Glomerular endothelial cell (primary cell): ENCODE measurements around the gene CD48. TPM values are rescaled to one million over a fixed set of nuclear protein-coding genes. Genes with fewer than 3 reads are reported as not detected.
A peak's percentile ranks its signal among the peaks of the same experiment; 100 is the strongest.

Source experiments
- DNase-seq: peaks from one replicate; pipeline ENCODE4 v3.0.0-alpha.2; 2011; ENCODE audit warnings: low read depth, low spot score; ENCODE audit errors: extremely low read depth
- total RNA-seq: library from RNA; depleted of rRNA; stranded (reverse); fragments of >200 nt; gene quantifications from 2 replicates; pipeline ENCODE4 v1.2.3, GENCODE V29; 2015

The CD48 gene
- total RNA-seq, 1 donor from 2014 or later: not detected

DNA sequence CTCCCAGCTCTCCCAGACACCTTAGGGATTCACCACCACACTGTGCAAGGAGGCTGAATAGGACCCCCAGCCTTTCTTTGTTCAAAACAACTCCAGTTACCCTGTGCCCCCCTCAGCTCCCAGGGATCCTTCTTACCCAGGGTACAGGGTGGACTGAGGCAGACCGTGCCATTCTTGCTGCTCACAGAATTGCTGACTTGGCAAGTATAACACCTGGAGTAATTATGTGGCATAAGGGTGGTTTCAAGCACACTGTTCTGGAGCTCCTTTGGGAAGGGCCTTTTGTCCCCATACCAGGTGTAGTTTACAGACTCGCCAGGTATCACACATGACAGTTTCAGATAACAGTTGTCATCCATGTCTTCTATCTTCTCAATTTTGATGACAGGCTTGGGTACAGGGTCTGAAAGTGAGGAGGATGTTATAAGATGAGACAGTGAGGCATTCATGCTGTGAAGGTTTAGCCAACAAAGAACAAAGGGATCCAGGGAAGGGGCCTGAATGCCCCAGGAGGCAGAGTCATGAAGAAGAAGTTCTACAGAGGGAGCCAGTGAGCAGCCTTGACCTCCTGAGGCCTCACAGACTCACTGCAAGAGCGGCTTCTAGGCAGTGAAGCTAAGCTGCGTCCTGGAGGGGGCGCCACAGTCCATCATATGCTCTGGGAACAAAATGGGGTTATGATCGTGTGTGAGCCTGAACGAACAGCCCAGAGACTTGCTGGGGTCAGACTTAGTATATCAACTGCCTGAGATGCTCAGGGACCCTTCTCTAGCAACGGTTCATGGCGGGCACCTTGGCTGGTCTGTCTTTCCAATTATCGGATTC, 30.3 kb downstream of the CD48 start:
- peak; percentile 3 for DNase-seq

DNA sequence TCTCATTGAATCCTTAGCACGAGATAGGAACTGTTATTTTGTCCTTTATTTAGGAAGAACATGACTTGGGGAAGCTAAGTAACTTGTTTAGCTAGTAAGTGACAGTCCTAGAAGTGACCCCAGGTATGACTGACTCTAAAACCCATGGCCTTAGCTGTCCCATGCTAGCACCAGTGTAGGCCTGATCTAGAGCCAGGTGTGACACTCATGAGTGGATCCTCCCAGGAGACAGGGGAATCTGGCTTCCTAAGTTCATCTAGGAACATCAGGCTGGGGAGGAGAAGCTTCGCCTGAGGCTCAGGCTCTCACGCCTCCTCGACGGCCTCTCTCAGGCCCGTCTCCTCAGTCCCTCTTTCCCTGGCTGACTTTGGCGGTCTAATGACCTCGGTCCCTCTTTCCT, 31.2 kb downstream of the CD48 start:
- no peak for DNase-seq

DNA sequence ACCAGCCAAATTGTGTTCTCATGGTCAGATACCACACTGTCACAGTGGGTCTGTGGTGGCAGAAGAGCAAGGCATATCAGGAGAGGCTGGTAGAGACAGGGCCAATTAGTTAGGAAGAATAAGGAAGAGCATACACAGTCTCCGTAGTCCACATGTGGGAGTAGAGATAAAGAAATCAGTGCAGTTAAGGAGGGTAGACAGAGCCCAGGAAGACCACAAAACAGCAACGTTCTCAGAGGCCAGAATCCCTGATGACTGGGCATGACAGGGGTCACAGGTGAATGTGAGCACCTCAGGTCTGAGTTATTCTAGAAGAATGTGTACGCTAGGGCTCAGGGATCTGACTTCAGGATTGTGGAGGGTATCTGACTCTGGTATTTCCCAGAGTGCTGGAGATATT, 31.7 kb downstream of the CD48 start:
- DNase-seq: no peak

DNA sequence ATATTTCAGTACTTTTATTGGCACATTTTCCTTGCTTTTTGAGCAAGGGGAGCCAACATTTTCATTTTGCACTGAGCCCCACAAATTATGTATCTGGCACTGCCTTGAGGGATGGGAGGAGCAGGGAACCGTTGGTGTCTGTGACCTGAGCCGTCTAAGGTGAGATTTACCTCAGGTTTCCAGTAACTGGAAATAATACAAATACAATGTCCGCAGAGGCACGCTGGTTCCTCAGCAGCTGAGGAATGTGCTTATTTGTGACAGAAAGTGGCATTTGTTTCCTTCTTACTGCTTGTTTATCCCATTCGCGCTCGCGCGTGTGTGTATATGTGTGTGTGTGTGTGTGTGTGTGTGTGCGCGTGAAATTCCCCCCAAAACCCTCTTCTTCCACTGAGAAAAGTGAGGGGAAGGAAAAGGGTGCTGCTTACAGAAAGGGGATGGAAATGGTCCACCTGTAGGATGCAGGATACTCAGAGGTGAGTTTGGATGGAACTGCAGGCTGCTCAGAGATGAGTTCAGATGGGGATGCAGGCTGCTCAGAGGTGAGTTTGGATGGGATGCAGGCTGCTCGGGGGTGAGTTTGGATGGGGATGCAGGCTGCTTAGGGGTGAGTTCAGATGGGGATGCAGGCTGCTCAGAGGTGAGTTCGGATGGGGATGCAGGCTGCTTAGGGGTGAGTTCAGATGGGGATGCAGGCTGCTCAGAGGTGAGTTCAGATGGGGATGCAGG, 34.6 kb downstream of the CD48 start:
- DNase-seq: no peak

DNA sequence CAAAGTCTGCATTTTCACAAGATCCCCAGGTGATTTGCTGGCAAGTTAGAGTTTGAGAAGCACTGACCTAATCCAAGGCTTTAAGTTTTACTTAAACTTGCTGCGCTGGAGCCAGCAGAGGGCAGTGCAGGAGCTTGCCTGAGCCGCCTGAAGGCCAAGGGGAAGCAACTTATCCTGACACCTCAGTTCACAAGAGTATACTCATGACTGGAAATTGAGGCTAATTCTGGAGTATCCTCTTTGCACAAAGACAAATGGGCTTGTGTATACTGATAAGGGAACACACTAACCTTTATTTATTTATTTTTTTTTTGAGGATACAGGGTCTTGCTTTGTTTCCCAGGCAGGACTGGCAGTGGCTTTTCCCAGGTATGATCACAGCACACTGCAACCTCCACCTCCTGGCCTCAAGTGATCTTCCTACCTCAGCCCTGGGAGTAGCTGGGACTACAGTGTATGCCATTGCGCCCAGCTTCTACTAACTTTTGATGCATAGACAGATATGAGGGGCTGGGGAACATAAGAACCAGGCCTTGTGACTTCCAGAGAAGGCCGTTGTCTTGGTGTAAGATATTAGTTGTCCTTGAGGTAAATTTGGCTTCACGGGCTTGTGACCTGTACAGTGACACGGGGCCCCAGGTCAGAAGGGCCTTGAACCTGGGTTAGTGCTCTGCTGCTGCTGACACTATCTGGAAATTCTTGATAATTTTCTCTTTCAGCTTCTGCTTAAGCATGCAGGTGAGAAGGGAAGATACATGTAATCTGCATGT, 35.8 kb downstream of the CD48 start:
- DNase-seq: peak; percentile 14

DNA sequence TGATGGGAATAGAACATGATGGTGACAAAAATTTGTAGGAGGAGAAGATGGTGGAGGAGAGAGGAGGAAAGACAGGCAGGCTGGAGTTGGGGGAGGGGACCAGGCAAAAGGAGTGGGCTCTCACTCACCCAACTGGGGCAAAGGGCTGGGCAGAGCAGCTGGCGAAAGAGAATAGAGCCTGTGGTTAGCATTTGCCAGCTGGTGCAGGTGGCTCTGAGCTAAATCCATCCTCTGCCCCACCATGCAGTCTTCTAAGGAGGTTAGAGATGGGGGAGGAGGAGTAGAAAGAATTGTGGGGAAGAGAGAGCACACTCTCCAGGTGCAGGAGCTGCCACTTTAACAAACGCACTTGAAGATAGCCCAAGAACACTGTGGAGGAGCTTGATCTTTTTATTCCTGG, 37.2 kb downstream of the CD48 start:
- no peak for DNase-seq

DNA sequence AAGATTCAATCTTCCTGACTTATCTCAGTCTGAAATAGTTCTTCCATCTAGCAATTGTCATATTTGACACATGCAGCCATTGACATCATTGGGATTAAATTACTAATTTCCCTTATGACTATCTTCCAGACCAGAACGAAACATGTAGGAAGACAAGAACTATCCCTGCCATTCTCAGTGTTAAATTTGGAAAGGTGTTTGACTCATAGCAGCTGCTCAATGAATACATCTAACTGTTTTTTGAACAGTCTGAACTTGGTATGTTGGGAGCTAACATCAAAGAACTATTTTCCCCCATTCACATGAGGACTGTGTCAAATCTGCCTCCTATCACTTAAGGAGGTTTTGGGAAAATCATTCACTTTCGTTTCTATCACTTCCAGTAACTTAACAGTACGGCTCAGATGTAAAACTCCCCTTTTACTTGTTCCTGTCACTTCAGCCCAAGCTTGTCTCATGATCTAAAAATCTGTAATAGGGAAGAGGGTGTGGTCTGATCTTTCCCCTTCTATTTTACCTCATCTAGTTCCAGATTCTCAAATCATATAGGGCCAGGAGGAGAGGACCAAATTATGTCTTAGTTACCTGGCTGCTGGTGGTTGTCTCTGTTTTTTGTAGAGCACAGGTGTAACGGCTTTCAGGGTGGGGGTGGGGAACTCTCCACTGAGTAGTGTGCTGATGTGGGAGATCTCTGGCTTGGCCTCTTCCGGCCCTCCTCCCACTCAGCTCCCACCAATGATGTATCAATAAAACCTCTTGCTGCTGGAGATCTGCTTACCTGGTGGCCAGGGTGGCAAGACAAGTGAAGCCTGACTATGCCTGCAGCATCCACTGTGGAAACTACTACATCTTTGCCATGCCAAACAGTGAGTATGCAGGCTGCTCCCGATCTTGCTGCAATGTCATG, 38.6 kb downstream of the CD48 start:
- DNase-seq: no peak

DNA sequence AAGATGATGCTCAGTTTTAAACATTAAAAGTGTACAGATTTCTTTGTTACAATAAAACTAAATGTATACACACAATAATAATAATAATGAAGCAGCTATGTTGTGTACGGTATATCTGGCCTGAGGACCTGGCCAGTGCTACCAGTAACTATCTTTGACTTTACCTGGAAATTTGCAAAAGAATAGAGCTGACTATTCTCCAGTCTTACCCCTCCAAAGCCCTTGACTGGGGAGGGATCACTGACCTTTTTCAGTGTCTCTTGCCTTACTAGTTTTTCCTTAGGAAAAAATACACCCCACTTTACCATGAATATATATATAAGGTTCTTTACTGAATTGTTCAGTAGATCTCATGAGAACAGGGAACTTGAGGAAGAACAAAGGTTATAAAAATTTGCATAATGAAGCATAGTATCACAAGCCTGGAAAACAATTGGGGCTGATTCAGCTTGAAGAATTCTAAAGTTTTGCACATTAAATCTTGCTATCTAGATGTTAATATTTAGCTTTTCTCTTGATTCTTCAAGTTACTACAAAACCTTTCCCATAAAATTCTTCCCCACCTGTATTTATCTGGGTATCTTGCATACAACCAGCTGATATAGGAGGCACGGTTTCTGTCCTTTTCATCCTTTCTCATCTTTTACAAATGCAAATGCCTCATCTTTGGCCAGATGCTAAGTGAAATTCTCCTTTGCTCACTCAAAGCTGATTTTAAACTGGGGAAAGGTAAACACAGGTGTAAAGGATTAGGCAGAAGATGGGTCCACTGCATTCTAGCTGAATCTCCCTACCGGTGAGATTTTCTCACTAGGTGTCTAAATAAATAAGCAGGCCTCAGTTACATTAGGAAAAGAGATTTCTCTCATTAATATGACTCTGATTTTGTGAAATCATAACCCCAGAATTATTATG, 39.8 kb downstream of the CD48 start:
- no peak for DNase-seq

DNA sequence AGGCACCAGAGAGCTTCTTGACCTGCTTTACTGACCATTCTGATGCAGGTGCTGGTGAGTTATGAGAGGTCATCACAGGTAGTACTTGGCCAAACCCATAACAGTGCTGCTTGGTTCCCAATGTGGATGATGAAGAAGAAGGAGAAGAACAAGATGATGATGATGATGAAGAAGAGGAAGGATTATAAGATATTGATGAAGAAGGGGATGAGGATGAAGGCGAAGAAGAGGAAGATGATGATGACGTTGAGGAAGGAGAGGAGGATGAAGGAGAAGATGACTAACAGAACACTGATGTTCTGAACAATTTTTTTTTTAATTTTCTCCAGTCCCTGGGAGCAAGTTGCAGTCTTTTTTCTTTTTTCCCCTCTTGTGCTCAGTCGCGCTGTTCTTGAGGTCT, 40.9 kb downstream of the CD48 start:
- no peak for DNase-seq

DNA sequence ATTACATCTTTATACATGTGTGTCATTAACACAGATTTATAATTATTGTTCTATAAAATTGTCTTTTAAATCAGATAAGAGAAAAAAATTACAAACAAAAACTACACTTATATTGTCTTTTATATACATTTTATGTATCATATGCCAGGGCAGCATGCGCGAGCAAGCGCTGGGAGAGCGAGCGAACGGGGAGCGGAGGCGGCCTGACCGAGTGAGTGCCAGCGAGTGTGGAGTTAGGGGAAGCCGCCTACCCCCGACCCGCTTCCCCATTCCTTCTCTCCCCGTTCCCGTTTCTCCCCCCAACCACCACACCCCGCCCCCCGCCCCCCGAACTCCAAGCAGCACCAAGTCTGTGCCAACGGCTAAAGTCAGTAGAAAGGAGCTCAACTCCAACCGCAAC, 41.8 kb downstream of the CD48 start:
- no peak for DNase-seq

DNA sequence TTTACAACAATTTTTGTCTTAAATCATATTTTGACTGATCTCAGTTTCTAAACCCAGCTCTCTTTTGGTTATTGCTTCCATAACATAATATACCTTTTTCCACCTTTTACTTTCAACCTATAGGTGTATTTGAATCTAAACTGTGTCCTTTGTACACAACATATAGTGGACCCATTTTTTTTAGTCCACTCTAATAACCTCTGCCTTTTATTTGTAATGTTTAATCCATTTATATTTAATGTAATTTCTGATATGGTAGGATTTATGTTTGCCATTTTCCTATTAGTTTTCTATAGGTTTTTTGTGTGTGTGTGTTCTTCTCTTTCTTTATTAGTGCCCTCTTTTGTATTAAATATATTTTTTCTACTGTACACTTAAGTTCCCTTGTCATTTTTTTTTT, 42.3 kb downstream of the CD48 start:
- no peak for DNase-seq

DNA sequence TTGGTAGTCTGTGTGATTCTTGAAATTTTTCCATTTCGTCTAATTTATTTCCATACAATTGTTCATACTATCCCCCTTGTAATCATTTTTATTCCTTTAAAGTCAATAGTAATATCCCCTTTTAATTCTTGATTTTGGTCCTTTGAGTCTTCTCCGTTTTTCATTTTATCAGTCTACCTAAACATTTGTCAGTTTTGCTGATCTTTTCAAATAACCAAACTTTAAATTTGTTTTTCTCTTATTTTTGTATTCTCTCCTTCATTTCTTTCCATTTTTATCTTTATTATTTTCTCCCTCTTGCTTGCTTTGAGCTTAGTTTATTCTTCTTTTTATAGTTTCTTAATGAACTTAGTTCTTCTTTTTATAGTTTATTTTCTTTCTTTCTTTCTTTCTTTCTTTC, 43.7 kb downstream of the CD48 start:
- no peak for DNase-seq

DNA sequence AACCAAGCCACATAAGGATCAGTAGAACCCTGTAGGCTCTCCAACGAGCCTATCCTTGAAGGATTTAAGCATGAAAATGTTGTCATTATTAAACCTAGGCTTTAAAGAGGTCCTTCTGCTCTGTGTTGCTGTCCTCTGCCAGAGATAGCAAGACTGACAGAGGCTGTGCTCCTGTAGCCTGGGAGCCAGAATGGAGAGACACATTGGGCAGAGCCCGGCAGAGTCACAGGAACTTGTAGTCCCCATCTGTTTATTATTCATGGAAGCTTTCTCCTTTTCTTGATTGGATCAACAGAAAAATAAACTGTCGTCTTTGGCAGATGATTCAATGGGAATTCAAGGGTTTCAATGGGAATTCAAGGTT, 45.6 kb downstream of the CD48 start:
- DNase-seq: no peak

DNA sequence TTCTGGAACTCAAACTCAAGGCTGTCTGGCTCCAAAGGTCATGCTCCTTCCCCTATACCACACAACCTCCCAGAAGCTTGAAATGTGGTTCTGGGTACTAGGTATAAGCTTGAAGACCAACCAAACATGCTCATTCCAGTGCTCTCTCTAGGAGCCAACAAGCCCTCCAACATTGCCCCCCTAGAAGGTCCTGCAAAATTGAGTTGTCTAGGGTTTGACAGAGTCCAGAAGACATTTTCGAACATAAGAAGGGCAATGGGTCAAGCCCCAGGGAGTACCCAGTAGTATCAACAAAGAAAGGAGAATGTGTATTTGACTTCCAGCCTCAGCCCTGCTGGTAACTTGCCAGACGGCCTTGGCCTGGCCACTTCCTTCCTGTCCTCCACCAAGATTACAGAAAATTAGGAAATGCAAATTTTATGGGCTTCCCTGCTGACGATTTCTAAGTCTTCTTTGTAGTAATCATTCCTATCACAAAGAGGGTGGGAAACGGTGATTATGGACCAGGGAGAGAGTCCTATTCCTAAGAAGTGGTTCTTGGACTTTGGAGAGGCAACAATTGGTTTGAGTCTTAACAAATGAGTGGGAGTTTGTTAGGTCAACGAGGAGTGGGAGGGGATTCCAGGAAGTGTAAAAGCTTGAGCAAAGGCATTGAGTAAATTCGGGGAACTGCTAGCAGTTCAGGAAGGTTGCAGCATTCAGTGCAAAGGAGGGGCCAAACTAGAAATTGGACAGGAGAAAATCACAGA, 46.1 kb downstream of the CD48 start:
- DNase-seq: no peak

DNA sequence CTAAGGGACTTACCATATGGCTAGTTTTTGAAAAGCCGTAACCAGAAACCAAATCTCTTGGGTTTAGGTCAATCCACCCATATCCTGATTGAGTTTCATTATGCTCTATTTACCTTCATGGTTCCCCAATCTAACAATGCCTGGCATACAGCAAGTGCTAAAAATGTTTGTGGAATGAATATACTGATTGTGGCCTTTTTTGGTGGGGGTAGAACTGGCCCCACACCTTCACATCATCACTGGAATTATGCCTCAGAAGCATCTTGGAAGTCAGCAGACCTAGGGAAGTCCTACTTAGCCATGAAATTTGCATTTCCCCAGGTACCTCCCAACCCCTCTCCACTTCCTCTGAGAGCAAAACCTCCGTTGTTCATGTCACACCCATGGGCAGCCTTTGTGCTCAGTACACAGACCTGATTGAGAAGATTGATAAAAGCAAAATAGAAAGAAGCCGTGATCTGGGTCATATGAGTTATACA, 47.0 kb downstream of the CD48 start:
- no peak for DNase-seq

DNA sequence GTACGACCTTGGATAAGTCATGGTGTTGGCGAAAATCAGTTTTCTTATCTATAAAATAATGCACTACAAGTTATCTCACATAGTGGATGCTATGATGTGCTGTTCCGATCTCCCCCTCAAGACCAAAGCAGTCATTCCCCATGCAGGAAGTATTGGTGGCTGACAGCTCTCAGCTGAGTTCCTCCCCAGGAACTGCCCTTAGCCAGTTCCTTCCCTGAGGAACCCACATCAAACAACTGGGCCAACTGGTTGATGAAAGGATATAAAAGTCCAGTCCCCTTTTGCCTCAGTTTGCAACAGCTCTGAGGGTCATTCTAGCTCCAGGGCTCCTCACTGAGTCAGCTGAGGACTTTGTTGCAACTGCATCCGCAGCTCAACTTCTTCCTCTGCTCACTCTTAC, 48.7 kb downstream of the CD48 start:
- DNase-seq: no peak

DNA sequence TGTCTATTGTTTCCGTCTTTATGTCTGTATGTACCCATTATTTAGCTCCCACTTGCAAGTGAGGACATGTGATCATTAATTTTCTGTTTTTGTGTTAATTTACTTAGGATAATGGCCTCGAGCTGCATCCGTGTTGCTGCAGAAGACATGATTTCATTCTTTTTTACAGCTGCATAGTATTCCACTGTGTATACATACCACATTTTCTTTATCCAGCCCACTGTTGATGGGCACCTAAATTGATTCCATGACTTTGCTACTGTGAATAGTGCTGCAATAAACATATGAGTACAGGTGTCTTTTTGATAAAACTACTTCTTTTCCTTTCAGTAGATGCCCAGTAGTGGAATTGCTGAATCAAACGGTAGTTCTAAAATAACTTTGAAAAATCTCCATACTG, 52.1 kb downstream of the CD48 start:
- DNase-seq: no peak

DNA sequence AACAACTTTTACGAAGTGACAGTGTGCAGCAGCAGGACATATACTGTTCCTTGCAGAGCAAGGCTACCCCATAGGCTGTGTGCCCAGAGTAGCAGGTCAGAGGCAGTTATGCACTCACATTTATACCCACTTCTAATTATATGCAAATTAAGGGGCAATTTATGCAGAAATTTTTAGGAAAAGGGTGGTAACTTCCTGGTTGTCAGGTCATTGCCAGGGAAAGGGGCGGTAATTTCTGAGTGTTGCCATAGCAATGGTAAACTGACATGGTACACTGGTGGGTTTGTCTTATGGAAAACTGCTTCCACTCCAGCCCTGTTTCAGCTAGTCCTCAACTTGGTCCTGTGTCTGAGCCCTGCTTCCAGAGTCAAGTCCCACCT, 52.8 kb downstream of the CD48 start:
- DNase-seq: no peak
